Erythroblast (primary cell): ENCODE data around the gene STPG3.

ENCODE experiments used
- DNase-seq, 2 experiments: peaks; one replicate each; lab custom pipeline; 2025; lab: John Stamatoyannopoulos, UW
- GATA1 ChIP-seq: IDR thresholded peaks from 2 replicates; pipeline ENCODE4 v1.6.1; 2011; ENCODE audit warnings: low read depth, mild to moderate bottlenecking, control low read depth, low read length, moderate library complexity
- POLR2A ChIP-seq: IDR thresholded peaks from 2 replicates; pipeline ENCODE4 v1.6.1; 2011; ENCODE audit warnings: mild to moderate bottlenecking, low read length

The STPG3 gene

DNA sequence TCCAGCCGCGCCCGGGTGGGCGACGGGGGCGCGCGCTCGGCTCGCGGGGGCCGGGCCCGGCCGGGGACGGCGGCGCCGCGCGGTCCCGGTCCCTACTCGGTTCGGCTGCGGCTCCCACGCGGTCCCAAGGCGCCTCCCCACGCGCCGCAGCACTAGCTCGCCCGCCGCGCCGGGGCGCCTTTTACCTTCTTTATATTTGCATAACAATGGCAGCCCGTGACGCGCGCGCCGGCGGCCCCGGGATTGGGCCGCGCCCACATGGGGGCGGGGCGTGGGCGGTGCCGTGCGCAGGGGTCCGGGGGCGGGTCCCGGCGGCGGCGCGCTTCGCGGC lies 51.0 kb downstream of the STPG3 start, which contains the start of gene NRARP:
NRARP (minus strand) TSS at position 154 of the 331 bp plus-strand sequence. CDS start 343 bp downstream, outside the sequence.
- peak; percentile 89 to 90 for DNase-seq
- TF ChIP-seq GATA1 (no peak), POLR2A (no peak)

DNA sequence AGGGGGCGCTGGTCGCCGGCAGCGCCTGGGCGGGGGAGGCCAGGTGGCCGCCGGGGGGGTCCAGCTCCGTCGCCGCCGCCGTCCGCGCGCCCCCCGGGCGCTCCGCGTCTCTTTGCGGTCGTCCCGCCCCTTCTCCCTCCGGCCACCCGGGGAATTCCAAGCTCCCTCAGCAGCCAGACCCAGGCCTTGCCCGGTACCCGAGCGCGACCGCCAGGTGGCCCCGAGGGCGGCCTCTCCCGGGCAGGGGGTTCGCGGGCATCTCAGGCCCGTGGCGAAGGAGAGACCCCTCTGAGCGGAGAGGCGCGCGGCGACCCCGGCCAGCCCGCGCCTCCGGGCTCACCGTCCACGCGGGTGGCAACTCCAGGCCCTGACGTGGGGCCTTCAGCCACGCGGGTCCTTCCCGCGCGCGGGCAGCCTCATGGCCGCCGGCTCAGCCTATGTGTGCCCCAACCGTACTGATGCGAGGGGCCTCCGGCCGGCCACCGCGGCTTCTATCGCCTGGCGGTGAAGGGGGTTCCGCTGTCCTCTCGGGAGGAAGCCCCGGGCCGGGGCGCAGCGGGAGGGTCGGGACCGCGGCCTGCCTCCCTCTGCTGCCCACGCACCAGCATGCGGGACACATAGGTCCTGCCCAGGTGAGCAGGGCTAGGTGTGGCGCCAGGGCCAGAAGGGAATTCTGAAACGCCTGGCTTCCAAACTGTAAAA lies 51.5 kb downstream of the STPG3 start:
- TF ChIP-seq GATA1 = no peak
- no peak for DNase-seq
